Measurements from ENCODE around the gene SRPK3.
"Not testable (repeated sequence)": the region's sequence is repeated elsewhere in the genome, so short reads cannot be mapped to it uniquely, and the experiment has no call there.

SRPK3 gene

GRCh38 chrX:153805436-153805835 lies 24.6 kb downstream of the SRPK3 start:
- in situ Hi-C loops (cut with HindIII; ENCODE audit: low sequenced_read_pairs): no loop called here

GRCh38 chrX:153806999-153807575 lies 26.2 kb downstream of the SRPK3 start:
- in situ Hi-C loops (cut with HindIII; ENCODE audit: low sequenced_read_pairs): no loop called here

- in situ Hi-C loops (cut with HindIII; ENCODE audit: low sequenced_read_pairs): no loop called here
Observed at GRCh38 chrX:153807976-153808375, 27.1 kb downstream of the SRPK3 start.

GRCh38 chrX:153812220-153812619 lies 31.4 kb downstream of the SRPK3 start:
- in situ Hi-C loops (cut with HindIII; ENCODE audit: low sequenced_read_pairs): no loop called here

GRCh38 chrX:153813161-153813560 lies 32.3 kb downstream of the SRPK3 start:
- in situ Hi-C loops (cut with HindIII; ENCODE audit: low sequenced_read_pairs): no loop called here

GRCh38 chrX:153814591-153815315 lies 33.9 kb downstream of the SRPK3 start:
- in situ Hi-C loops (cut with HindIII; ENCODE audit: low sequenced_read_pairs): no loop called here

GRCh38 chrX:153816831-153817690 lies 36.2 kb downstream of the SRPK3 start:
- in situ Hi-C loops (cut with HindIII; ENCODE audit: low sequenced_read_pairs): no loop called here

- in situ Hi-C loops (cut with HindIII; ENCODE audit: low sequenced_read_pairs): not testable (repeated sequence)
Observed at GRCh38 chrX:153818064-153818463, 37.2 kb downstream of the SRPK3 start.

GRCh38 chrX:153818571-153819383 lies 37.9 kb downstream of the SRPK3 start:
- in situ Hi-C loops (cut with HindIII; ENCODE audit: low sequenced_read_pairs): no loop called here

- in situ Hi-C loops (cut with HindIII; ENCODE audit: low sequenced_read_pairs): no loop called here
Observed at GRCh38 chrX:153819384-153820040, 38.7 kb downstream of the SRPK3 start.

- in situ Hi-C loops (cut with HindIII; ENCODE audit: low sequenced_read_pairs): no loop called here
Observed at GRCh38 chrX:153820601-153821000, 39.8 kb downstream of the SRPK3 start.

- in situ Hi-C loops (cut with HindIII; ENCODE audit: low sequenced_read_pairs): no loop called here
Observed at GRCh38 chrX:153821066-153821465, 40.2 kb downstream of the SRPK3 start.

GRCh38 chrX:153824348-153824747 lies 43.5 kb downstream of the SRPK3 start:
- in situ Hi-C loops (cut with HindIII; ENCODE audit: low sequenced_read_pairs): no loop called here

GRCh38 chrX:153825042-153825441 lies 44.2 kb downstream of the SRPK3 start:
- in situ Hi-C loops (cut with HindIII; ENCODE audit: low sequenced_read_pairs): no loop called here

- in situ Hi-C loops (cut with HindIII; ENCODE audit: low sequenced_read_pairs): no loop called here
Observed at GRCh38 chrX:153827016-153827415, 46.2 kb downstream of the SRPK3 start.

GRCh38 chrX:153827903-153828302 lies 47.1 kb downstream of the SRPK3 start:
- in situ Hi-C loops (cut with HindIII; ENCODE audit: low sequenced_read_pairs): no loop called here

- in situ Hi-C loops (cut with HindIII; ENCODE audit: low sequenced_read_pairs): no loop called here
Observed at GRCh38 chrX:153828308-153828707, 47.5 kb downstream of the SRPK3 start.

GRCh38 chrX:153828723-153829548 lies 48.1 kb downstream of the SRPK3 start:
- in situ Hi-C loops (cut with HindIII; ENCODE audit: low sequenced_read_pairs): no loop called here

- in situ Hi-C loops (cut with HindIII; ENCODE audit: low sequenced_read_pairs): no loop called here
Observed at GRCh38 chrX:153829549-153829798, 48.6 kb downstream of the SRPK3 start.

All from endothelial cell of hepatic sinusoid (primary cell).